HG02870 (cell line): ENCODE results near the gene PPA2.

Source experiments
- ATAC-seq: cut with Tn5 transposase; IDR thresholded peaks from one replicate; pipeline ENCODE4 v1.9.1; 2021; ENCODE audit warnings: mild to moderate bottlenecking, moderate library complexity; ENCODE audit not compliant: unreplicated experiment

The PPA2 gene

DNA sequence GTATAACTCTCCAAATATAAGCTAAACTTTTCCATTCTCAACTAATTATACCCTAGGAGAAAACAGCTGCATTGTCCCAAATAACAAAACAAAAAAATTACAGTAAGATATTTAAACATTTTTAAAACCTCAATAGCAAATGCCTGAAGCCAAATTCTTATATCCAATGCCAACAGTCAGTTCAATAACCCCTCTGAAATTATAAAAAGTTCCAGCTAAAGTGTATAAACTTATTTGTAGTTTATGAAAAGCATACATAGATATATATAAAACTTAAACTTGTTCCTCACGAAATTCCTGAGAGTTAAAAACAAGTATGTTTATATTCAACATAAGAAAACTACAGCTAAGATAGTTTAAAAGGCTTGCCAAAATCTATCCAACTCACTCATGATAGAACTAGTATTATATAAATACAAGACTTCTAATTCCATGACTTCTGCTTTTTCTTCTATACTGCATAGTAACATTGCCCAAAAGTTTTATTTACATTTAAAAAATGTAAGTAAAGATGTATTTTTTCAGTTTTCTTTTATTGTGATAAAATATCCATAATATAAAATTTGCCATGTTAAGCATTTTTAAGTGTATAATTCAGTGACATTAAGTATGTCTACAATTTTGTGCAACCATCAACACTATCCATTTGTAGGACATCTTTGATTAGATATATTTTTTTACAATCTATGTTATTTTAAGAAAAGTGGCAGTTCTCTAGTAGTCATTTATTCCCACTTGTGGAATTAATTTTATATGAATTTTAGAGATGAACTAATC is 72.8 kb downstream of the PPA2 start:
- ATAC-seq = no peak

DNA sequence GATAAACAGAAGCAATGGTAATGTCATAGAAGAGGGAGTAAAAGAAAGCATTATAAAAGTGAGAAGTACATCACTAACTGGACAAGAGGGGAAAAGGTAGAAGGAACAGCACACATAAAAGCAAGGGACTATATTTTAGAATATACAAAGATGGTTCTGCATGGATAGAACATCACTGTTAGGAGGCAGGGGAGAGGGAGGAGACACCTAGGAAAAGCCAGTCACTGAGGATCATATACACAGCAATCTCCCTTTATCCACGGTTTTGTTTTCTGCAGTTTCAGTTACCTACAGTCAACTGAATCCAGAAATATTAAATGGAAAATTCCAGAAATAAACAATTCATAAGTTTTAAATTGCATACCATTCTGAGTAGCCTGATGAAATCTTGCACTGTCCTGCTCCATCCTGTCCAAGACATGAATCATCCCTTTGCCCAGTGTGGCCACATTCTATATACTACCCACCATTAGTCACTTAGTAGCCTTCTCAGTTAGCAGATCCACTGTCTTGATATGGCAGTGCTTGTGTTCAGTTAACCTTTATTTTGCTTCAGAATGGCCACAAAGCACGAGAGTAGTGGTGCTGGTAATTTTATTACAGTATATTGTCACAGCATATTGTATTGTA is 74.2 kb downstream of the PPA2 start:
- ATAC-seq = no peak

DNA sequence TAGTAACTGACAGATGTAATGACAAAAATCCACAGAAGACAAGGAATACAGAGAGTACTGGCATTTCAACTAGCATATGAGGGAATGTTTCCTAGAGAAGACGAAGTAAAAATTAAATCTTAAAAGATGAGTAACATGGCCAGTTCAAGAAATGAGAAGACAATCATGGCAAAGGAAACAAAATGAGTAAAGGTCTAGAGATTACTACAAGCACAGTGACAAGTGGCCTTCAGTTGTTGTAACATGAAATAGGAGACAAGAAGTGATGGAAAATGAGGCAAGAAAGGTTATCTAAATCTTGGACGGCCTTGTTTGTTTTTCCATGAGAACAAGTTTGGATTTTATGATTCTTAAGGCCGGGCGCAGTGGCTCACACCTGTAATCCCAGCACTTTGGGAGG is 81.0 kb downstream of the PPA2 start:
- no peak for ATAC-seq

DNA sequence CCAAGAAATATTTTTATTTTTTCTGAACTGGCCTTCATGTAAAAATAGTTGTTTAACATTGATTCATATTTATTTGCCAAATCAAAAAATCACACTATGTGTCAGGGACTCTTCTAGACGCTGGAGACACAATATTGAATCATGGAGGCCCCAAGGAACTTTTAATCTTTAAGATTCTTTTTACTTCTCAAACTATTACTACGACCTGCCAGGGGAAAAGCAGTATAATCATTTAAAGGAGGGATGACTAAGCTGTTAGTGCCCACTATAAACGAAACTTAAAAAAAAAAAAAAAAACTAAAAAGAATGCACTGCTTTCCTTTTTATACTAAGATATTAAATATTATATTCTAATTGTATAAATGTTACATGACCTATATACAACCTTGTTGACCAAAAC is 84.7 kb downstream of the PPA2 start:
- ATAC-seq = no peak

DNA sequence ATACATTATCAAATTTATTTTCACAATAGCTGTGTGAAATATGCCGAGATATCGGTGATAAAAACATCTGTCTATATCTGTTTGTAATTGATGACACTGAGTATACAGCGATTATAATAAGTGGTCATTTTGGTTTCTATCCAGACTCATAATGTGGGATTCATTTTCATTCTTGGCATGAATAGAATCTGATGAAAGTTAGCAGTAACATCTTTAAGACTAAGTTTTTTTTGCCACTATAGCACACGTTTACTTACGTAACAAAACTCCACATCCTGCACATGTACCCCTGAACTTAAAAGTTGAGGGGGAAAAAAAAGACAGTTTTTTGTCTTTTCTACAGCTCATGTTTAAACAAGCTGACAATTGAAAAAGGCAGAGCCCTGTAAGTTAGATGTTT is 86.4 kb downstream of the PPA2 start:
- ATAC-seq = no peak

DNA sequence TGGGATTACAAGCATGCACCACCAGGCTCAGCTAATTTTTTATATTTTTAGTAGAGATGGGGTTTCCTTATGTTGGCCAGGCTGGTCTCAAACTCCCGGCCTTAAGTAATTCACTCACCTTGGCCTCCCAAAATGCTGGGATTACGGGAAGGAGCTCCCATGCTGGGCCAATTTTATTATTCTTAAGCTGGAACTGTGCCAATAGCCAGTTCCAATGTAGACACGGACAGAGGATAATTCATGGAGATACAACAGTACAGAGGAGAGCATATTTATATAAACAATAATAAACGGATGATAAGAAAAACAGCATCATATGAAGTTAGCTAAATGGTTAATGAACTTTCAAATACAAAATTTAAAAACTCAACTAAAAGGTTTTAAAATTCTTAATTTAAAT is 87.8 kb downstream of the PPA2 start:
- ATAC-seq = no peak

DNA sequence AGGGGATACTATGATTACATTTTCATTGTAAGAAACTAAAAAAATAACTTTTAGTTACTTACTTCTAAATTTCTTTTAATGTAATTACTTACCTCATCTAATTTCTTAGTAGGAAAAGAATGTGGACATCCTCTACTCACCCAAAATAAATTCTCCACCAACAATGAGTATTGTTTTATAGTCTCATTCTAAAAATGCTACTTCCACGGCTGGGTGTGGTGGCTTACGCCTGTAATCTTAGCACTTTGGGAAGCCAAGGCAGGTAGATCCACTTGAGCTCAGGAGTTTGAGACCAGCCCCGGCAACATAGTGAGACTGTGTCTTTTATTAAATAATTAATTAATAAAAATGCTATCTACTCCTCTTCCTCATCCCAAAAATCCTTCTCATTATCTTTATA is 99.8 kb downstream of the PPA2 start:
- no peak for ATAC-seq

DNA sequence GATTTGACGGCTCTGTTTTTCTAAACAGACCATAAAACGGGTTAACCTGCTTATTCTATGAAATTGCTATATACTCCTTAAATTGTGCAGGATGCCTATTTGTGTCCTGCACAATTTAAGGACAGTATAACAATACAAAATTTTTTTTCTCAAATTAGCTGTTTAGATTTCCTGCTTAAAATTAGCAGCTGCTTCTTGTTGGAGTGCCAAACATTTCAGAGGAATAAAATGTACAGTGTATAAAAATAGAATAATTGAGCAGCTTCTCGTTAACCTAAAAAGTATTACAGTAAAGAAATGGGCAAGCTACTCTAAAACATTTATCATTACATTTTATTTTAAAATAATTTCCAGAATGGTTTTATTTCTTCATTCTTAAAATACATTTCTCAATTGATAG is 100.5 kb downstream of the PPA2 start:
- no peak for ATAC-seq

DNA sequence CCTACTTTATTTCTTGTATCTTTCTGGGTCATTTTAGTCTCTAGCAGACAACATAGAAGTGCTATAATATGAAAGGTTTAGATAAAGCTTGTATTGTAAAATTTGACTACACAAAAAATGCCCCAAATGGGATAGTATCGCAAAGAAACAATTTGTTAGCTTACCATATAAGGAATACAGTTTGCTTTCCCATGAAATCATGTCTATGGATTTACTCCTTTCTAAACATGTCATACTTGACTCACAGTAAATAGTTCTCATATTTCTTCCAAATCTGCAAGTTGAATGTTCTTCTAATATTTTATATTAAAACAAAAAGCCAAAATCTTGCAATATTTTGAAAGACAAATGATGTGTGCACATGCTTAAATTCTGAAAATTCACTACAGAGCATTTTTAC is 103.9 kb downstream of the PPA2 start:
- ATAC-seq = no peak

DNA sequence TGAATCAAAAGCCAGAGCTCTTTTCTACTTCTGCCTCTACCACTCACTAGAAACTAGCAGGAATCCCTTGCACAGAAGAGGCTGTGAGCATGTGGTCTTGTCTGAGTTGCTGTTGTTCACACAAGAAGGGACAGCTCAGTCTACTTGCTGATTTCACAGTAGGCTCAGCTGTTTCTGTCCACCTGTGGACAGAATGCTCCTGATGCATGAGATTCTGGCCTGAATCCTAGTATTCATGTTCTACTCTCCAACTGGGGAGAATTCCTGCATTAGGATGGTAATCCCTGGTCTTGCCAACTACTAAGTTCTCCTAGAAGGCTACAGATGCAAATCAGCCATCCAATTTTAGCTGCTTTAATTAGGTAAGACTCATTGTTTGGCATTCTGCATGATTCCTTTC is 112.8 kb downstream of the PPA2 start:
- no peak for ATAC-seq

DNA sequence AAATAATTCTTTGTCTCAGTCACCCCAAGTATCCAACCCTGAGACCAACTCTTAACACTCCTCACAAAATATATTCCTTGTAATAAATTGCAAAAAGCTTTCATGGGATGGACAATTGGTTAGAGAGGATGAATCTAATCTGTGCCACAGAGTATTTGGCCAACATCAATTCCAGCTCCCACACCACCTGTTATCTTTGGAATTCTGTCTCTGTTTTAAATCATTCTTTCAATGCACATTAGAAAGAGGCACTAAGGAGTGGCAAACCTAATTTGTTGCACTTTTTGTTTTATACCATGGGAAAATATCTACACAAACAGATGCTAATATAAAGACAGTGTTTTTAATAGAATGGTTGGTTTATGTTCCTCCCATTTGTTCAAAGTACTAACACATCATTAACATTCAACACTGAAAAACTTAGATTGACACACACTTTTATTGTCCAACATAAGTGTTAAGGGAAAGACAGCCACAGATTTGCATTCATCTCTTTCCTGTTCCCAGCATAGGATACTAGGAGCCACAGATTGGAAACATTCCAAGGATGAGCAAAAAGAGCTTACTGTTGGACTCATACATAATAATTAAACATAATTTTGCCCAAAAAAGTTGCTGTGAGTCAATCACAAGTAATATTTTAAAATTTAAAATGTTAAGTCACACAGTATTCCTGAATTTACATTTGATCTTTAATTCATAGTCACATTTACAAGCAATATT is 116.4 kb downstream of the PPA2 start:
- ATAC-seq = no peak

DNA sequence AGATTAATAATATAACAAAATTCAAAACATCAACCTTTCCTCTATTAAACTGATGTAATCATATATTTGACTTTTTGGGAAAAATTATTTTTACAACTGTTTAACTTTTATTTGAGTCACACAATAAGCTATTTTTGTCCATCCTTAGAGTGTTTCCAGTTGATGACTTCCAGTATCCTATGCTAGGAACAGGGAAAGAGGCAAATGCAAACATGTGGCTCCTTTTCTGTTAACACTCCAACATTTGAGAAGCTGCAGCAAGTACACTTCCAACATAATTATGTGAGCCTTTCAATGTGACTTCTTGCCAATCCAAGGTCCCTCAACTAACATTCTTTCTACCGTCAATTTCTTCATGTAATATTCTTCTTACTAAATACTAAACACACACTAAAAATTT is 117.7 kb downstream of the PPA2 start:
- no peak for ATAC-seq

DNA sequence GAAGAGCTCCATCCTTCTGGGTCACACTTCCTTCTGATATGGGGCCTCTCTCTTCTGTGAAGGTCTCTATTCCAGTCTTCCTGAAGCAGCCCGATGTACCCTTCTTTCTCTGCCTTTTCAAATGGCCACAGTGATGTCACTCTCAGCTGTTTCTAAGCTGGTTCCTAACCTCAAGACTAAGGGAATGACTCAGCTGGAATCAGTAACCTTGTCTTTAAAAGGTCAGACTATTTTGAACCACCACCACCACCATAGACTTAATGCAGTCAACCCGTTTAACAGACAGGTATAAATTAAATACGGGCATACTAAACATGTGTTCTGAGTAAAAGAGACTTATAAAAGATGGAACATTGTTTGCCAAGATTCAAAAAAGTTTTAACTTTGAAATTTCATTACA is 121.0 kb downstream of the PPA2 start:
- ATAC-seq = peak; percentile 88

DNA sequence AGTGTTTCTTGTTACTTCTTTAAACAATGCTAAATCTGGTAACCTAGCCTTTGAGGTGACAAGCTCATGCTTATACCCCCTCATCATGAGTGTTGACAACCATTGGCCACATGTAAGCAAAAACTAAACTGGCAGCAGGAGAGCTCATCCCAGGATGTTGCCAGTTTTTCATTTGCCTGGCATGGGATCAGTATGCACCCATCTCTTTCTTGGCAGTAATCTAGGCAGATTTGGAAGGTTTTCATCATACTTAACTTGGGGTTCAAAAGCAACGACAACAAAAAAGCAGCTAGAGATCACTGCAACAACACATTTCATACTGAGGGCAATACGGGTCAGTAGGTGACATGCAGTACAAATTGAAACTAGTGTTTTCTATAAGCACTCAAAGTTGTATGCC is 122.0 kb downstream of the PPA2 start:
- ATAC-seq = no peak

DNA sequence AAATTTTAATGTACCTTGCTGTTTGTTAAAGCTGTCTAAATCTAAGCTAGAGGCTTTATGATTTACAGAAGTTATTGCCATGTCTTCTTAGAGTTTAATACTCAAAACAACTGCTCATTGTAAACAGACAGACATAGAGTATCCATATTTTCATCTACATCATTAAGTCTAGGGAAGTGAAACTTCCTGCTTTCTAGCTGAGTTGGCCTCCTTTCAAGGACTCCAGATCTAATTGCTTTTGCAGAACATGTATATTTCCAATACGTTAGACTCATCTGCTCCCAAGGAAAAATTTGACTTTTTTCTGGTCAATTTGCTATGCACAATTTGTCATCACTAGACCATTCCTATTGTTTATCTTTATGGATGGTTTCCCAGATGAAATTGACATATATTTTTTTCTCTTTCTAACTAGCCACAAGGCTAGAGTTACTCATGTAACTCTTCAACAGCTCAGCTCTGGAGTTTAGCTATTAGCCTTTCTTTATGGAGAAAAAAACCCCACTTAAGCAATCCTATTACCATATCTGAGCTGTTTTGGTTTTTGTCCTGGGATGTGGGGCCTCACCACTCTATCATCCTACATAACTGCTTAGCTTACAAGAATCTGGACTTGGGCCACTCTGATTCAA is 122.9 kb downstream of the PPA2 start:
- no peak for ATAC-seq

DNA sequence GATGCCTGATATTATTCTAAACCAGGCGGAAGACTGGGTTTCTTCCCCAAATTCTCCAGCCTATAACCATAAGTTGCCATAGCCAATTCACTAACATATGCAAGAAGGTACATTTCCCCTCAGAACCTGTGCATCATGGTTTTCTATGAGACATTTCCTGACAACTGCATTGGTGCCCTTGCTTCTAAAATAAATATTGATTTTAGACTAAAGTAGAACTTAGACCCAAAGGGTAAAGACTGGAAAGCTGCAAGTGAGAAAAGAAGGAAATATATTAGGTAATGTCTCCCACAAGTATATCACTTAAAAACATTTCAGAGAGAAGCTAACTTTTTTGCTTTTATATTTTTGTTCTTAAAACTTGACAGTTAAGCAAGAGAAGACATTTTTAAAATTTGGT is 125.1 kb downstream of the PPA2 start:
- ATAC-seq = no peak

DNA sequence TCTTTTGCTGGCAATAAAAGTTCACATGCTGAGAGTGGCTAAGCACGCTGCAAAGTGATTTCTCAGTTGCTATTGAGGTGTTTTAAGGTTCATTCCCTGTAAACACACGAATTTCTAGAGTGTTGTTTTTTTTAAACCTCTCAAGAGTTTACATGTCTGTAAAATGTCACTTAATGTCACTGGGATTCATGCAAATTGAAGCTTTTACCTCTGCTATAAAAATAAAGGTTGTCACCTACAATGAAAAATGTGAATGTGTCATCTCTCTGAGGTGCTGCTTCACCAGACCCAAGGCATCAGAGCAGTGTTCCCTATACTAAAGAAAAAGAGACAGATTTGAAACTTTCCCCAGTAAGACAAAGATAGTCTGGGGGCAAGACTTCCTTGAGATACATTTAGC is 127.0 kb downstream of the PPA2 start:
- ATAC-seq = no peak

DNA sequence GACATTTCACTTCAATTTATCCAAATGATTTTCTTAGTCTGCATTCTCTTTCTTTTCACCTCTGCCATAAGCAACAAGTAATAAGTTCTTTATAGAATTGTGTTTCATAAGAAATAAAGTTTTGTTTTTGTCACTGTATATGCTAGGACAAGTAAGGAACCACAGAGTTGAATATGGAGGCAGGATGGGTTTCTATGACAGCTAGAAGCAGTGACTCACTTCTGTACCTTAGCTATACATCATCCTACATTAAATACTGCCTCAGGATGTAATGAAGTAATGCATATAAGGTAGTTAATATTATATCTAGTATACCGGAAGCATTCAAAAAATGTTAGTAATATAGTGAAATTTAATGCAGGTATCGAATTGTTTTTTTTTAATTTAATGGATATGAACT is 128.0 kb downstream of the PPA2 start:
- ATAC-seq = no peak

DNA sequence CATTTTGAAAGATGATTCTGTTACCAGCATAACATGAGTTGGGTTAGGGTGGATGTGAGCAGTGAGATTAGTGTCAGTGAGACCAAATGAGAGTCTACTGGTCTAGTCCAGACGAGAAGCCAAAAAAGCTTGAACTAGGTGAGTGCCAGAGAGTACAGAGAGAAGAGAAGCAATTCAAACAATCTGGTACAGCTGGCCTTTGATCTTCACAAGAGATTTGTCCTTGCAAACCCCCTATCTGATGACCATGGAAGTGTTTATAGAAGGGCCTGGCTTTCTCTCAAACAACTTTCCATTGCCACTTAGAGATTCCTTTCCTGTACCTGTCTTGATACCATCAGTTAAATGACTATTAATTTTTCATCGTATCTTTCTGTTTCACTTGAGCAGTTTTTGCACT is 128.5 kb downstream of the PPA2 start:
- no peak for ATAC-seq

DNA sequence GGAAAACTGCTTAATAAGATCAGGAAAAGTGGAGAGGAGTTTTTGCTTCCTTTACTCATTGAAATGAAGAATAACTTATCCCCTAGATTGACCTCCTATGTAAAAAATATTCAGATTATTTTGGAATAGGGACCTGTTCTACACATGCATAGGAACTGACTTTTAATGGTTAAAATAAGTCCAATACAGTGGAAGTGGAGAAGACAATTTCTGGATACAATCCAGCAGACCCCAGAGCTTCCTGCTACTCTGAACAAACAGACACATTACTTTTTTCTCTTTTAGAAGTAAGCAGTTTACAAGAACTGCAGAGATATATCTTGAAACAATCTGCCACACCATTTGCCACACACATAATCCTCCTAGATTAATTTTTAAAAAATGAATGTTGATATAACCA is 129.7 kb downstream of the PPA2 start:
- ATAC-seq = no peak

DNA sequence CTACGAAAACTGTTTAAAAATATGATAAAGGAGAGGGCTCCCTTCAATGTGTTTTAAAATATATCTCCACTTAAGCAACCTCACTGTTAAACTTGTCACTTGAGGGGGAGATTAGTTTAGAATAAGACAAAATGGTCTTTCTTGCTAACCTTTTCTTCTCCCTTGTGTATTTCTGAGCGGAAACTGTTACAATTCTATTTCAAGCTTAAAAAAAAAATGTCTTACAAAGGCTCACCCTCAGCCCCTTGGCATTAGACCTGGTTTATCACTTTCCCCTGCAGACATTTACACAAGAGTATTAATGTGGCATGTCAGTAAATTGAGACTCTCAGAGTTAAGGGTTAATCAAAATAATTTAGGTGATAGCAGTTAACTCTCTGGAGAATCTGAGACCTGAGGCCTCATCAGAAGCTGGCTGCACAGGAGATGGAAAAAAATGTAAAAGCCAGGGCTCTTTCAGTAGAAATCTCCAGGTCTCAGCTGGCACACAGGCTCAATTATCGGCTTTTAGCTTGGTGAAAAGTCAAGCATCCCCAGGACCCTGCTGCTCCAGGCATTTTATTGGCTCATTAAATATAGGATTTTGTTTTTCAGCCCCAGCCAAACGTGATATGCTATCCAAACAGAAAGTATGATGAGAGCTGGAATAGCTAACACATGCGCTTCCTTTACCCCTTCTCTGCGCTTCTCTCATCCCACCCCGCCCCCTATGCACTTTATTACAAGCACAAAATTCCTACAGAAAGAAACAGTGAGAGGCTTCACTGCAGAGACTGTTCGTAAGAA is 130.5 kb downstream of the PPA2 start:
- no peak for ATAC-seq
